ENCODE measurements around the gene IL17B. TPM values are rescaled to one million over a fixed set of nuclear protein-coding genes. Genes with fewer than 3 reads are reported as not detected.

IL17B gene
- total RNA-seq, 1 donor from 2014 or later: not detected

GRCh38 chr5:149387081-149387631, 8.1 kb upstream of the IL17B start:
- Mint-ChIP-seq H3K4me1 (peaks cover 23% of the 10 kb centered on the region), H3K9me3 (no peaks in the 10 kb centered on the region), H3K36me3 (ENCODE audit: low read depth) (no peaks in the 10 kb centered on the region), H3K27me3 (ENCODE audit: low read depth) (no peaks in the 10 kb centered on the region), H3K27ac (ENCODE audit: unreplicated experiment) (no peak overlapping the region), H3K4me3 (no peak overlapping the region)
- DNase-seq (ENCODE audit: low read depth, low spot score): no peak
- TF ChIP-seq, protein P1, sequence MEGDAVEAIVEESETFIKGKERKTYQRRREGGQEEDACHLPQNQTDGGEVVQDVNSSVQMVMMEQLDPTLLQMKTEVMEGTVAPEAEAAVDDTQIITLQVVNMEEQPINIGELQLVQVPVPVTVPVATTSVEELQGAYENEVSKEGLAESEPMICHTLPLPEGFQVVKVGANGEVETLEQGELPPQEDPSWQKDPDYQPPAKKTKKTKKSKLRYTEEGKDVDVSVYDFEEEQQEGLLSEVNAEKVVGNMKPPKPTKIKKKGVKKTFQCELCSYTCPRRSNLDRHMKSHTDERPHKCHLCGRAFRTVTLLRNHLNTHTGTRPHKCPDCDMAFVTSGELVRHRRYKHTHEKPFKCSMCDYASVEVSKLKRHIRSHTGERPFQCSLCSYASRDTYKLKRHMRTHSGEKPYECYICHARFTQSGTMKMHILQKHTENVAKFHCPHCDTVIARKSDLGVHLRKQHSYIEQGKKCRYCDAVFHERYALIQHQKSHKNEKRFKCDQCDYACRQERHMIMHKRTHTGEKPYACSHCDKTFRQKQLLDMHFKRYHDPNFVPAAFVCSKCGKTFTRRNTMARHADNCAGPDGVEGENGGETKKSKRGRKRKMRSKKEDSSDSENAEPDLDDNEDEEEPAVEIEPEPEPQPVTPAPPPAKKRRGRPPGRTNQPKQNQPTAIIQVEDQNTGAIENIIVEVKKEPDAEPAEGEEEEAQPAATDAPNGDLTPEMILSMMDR (conservative IDR thresholded peaks at IDR 0.05): no peak

GRCh38 chr5:149386166-149386565, 7.1 kb upstream of the IL17B start:
- H3K9me3 Mint-ChIP-seq: no peaks in the 10 kb centered on the region
- peaks cover 32% of the 10 kb centered on the region for H3K4me1 Mint-ChIP-seq
- no peaks in the 10 kb centered on the region for H3K27me3 Mint-ChIP-seq (ENCODE audit: low read depth)
- H3K36me3 Mint-ChIP-seq (ENCODE audit: low read depth): no peaks in the 10 kb centered on the region
- no peak overlapping the region for H3K4me3 Mint-ChIP-seq
- TF ChIP-seq, protein P1 (conservative IDR thresholded peaks at IDR 0.05): no peak
- DNase-seq (ENCODE audit: low read depth, low spot score): no peak
- H3K27ac Mint-ChIP-seq (ENCODE audit: unreplicated experiment): no peak overlapping the region

GRCh38 chr5:149383399-149383798, 4.3 kb upstream of the IL17B start:
- TF ChIP-seq, protein P1 (conservative IDR thresholded peaks at IDR 0.05): no peak
- no peaks in the 10 kb centered on the region for H3K9me3 Mint-ChIP-seq
- no peak overlapping the region for H3K4me3 Mint-ChIP-seq
- H3K27ac Mint-ChIP-seq (ENCODE audit: unreplicated experiment): no peak overlapping the region
- H3K4me1 Mint-ChIP-seq: peaks cover 46% of the 10 kb centered on the region
- DNase-seq (ENCODE audit: low read depth, low spot score): no peak
- H3K36me3 Mint-ChIP-seq (ENCODE audit: low read depth): no peaks in the 10 kb centered on the region
- H3K27me3 Mint-ChIP-seq (ENCODE audit: low read depth): no peaks in the 10 kb centered on the region

- TF ChIP-seq, protein P1 (conservative IDR thresholded peaks at IDR 0.05): no peak
- Mint-ChIP-seq H3K27ac (ENCODE audit: unreplicated experiment) (no peak overlapping the region), H3K36me3 (ENCODE audit: low read depth) (no peaks in the 10 kb centered on the region), H3K9me3 (no peaks in the 10 kb centered on the region), H3K4me3 (no peak overlapping the region), H3K27me3 (ENCODE audit: low read depth) (no peaks in the 10 kb centered on the region), H3K4me1 (peaks cover 43% of the 10 kb centered on the region)
- no peak for DNase-seq (ENCODE audit: low read depth, low spot score)
Observed at GRCh38 chr5:149382517-149383220, 3.6 kb upstream of the IL17B start.

DNA sequence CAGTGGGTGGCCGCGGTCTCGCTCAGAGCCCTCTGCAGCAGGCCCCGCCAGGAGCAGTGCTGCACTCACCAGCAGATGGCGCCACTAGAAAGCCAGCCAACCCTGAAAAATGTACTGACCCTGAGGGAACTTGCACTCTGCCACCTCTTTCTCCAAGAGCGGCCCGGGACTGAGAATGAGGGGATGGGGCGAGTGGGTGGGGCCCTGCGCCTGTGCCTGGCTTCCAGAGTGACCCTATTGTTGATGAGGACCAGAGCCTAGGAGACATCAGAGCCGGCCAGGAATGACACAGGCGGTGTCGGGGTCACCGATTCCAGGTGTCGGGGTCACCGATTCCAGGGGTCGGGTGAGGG, 2.9 kb upstream of the IL17B start:
- no peaks in the 10 kb centered on the region for H3K9me3 Mint-ChIP-seq
- DNase-seq (ENCODE audit: low read depth, low spot score): peak; percentile 97
- TF ChIP-seq, protein P1 (conservative IDR thresholded peaks at IDR 0.05): peak; percentile 95
- no peaks in the 10 kb centered on the region for H3K36me3 Mint-ChIP-seq (ENCODE audit: low read depth)
- H3K4me1 Mint-ChIP-seq: peaks cover 39% of the 10 kb centered on the region
- no peaks in the 10 kb centered on the region for H3K27me3 Mint-ChIP-seq (ENCODE audit: low read depth)
- no peak overlapping the region for H3K27ac Mint-ChIP-seq (ENCODE audit: unreplicated experiment)
- peak overlapping the region; percentile 21 for H3K4me3 Mint-ChIP-seq

Measured in neural crest cell (in vitro differentiated cells).